H1 (cell line): ENCODE measurements around the gene TNFRSF14. TPM values are rescaled to one million over a fixed set of nuclear protein-coding genes. Genes with fewer than 3 reads are reported as not detected.

Experiments
- CTCF ChIA-PET: fragments of 300-600 bp; sonication (Branson Sonifier 250); formaldehyde crosslinking; loops from one replicate; lab custom pipeline; 2021; ENCODE audit not compliant: partially characterized antibody; lab: Charles Lee
- POLR2A ChIA-PET: fragments of 300-600 bp; sonication (Branson Sonifier 250); formaldehyde crosslinking; loops from one replicate; lab custom pipeline; 2021; ENCODE audit warnings: inconsistent platforms; ENCODE audit not compliant: partially characterized antibody; lab: Charles Lee
- DNase-seq, 2 experiments: peaks; one replicate each; pipeline versions ENCODE4 v3.0.0 to v3.0.0-alpha.2; 2010 to 2022; ENCODE audit warnings: low spot score in 2 of 2, low read depth in 1 of 2, mixed read lengths in 1 of 2
- FAIRE-seq: peaks from 2 replicates; lab custom pipeline; 2011; peaks lifted over from hg19 to GRCh38; lab: Jason Lieb, UNC
- H2AFZ ChIP-seq: 2 replicates; pipeline ENCODE4 v1.8.1; 2012; ENCODE audit warnings: low read length, inconsistent platforms
- H2AK5ac ChIP-seq: 2 replicates; pipeline ENCODE4 v1.6.1; 2013; ENCODE audit warnings: low read depth, low read length
- H2BK120ac ChIP-seq: replicated peaks from 2 replicates; pipeline ENCODE3; 2013; ENCODE audit warnings: low read depth, low read length, inconsistent platforms
- H2BK12ac ChIP-seq: 2 replicates; pipeline ENCODE4 v1.6.1; 2013; ENCODE audit warnings: low read depth, low read length
- H2BK15ac ChIP-seq: 2 replicates; pipeline ENCODE4 v1.6.1; 2013; ENCODE audit warnings: low read length
- H2BK20ac ChIP-seq: 2 replicates; pipeline ENCODE4 v1.6.1; 2013; ENCODE audit warnings: low read length
- H2BK5ac ChIP-seq: 2 replicates; pipeline ENCODE4 v1.6.1; 2013; ENCODE audit warnings: low read depth, low read length
- H3K14ac ChIP-seq: 2 replicates; pipeline ENCODE4 v1.6.1; 2013; ENCODE audit warnings: inconsistent platforms; ENCODE audit not compliant: insufficient read length
- H3K18ac ChIP-seq: 2 replicates; pipeline ENCODE4 v1.6.1; 2013; ENCODE audit warnings: low read length; ENCODE audit errors: extremely low read depth
- H3K23ac ChIP-seq: 2 replicates; pipeline ENCODE4 v1.6.1; 2013; ENCODE audit warnings: inconsistent platforms; ENCODE audit not compliant: insufficient read length
- H3K23me2 ChIP-seq: 2 replicates; pipeline ENCODE4 v1.6.1; 2013; ENCODE audit warnings: low read depth, low read length
- H3K27ac ChIP-seq: 2 replicates; pipeline ENCODE4 v1.6.1; 2011; ENCODE audit warnings: low read depth, low read length, inconsistent platforms
- H3K27me3 ChIP-seq, 4 experiments: replicated peaks in 1 of 4; 1 replicate in 1 of 4; 2 replicates in 3 of 4; pipeline versions ENCODE4 v1.6.1 to v1.8.1; 2011 to 2013; ENCODE audit warnings: low read length in 3 of 4, mild to moderate bottlenecking in 3 of 4, inconsistent platforms in 2 of 4, mixed read lengths in 2 of 4, moderate library complexity in 1 of 4; ENCODE audit not compliant: control insufficient read depth in 3 of 4, insufficient read depth in 3 of 4; ENCODE audit errors: extremely low read depth in 1 of 4
- H3K36me3 ChIP-seq, 4 experiments: 2 replicates each; pipeline versions ENCODE4 v1.6.1 to v1.8.1; 2011 to 2013; ENCODE audit warnings: mild to moderate bottlenecking in 4 of 4, low read length in 3 of 4, moderate library complexity in 2 of 4, control low read depth in 1 of 4, inconsistent platforms in 1 of 4; ENCODE audit not compliant: insufficient read depth in 4 of 4, control insufficient read depth in 2 of 4
- H3K4ac ChIP-seq: replicated peaks from 2 replicates; pipeline ENCODE3; 2013; ENCODE audit warnings: low read length, low read depth, mixed read lengths, inconsistent platforms; ENCODE audit not compliant: insufficient read length
- H3K4me1 ChIP-seq, 4 experiments: replicated peaks in 1 of 4; 1 replicate in 1 of 4; 2 replicates in 3 of 4; pipeline versions ENCODE4 v1.6.1 to v1.8.1; 2011 to 2013; ENCODE audit warnings: low read length in 3 of 4, inconsistent platforms in 2 of 4, mixed read lengths in 1 of 4; ENCODE audit not compliant: insufficient read depth in 4 of 4, control insufficient read depth in 3 of 4
- H3K4me2 ChIP-seq, 2 experiments: 2 replicates each; pipeline versions ENCODE4 v1.6.1 to v1.8.1; 2011 to 2013; ENCODE audit warnings: low read depth in 2 of 2, low read length in 2 of 2, control low read depth in 1 of 2, inconsistent platforms in 1 of 2, mild to moderate bottlenecking in 1 of 2; ENCODE audit not compliant: insufficient read depth in 1 of 2
- H3K4me3 ChIP-seq, 4 experiments: fragments of 200-600, 300-600 bp in 1 of 4; sonication (generic), shearing (Covaris generic), sonication (Bioruptor Twin) in 1 of 4; 2 replicates each; pipeline versions ENCODE4 v1.5.1 to v1.8.1; 2011 to 2016; ENCODE audit warnings: low read length in 4 of 4, low read depth in 3 of 4, control low read depth in 2 of 4, inconsistent platforms in 2 of 4, mild to moderate bottlenecking in 2 of 4, mixed read lengths in 1 of 4, moderate library complexity in 1 of 4; ENCODE audit not compliant: insufficient read depth in 2 of 4; ENCODE audit errors: extremely low read depth in 1 of 4
- H3K56ac ChIP-seq: replicated peaks from 2 replicates; pipeline ENCODE3; 2013; ENCODE audit warnings: low read depth, mild to moderate bottlenecking, mixed read lengths, low read length, inconsistent platforms; ENCODE audit not compliant: insufficient read length
- H3K79me1 ChIP-seq: 2 replicates; pipeline ENCODE4 v1.6.1; 2013; ENCODE audit warnings: low read depth, low read length, control low read depth
- H3K79me2 ChIP-seq, 2 experiments: 2 replicates each; pipeline versions ENCODE4 v1.6.1 to v1.8.1; 2012 to 2013; ENCODE audit warnings: low read length in 2 of 2, mild to moderate bottlenecking in 2 of 2, inconsistent platforms in 1 of 2; ENCODE audit not compliant: insufficient read depth in 2 of 2, control insufficient read depth in 1 of 2
- H3K9ac ChIP-seq, 4 experiments: replicated peaks in 1 of 4; 1 replicate in 1 of 4; 2 replicates in 3 of 4; pipeline versions ENCODE4 v1.6.1 to v1.8.1; 2011 to 2013; ENCODE audit warnings: low read depth in 3 of 4, low read length in 3 of 4, control low read depth in 2 of 4, mild to moderate bottlenecking in 2 of 4, moderate library complexity in 2 of 4, inconsistent platforms in 1 of 4; ENCODE audit errors: extremely low read depth in 1 of 4
- H3K9me3 ChIP-seq, 2 experiments: 2 replicates each; pipeline versions ENCODE4 v1.6.1 to v1.8.1; 2012 to 2013; ENCODE audit warnings: mild to moderate bottlenecking in 2 of 2, moderate library complexity in 2 of 2, control low read depth in 1 of 2, inconsistent platforms in 1 of 2, low read depth in 1 of 2, low read length in 1 of 2, mixed read lengths in 1 of 2; ENCODE audit not compliant: insufficient read depth in 2 of 2
- H4K20me1 ChIP-seq, 2 experiments: replicated peaks in 1 of 2; 2 replicates each; pipeline versions ENCODE3 to v1.8.1; 2011 to 2013; ENCODE audit warnings: inconsistent platforms in 2 of 2, low read length in 2 of 2, mild to moderate bottlenecking in 1 of 2; ENCODE audit not compliant: insufficient read depth in 2 of 2, control insufficient read depth in 1 of 2
- H4K5ac ChIP-seq: 2 replicates; pipeline ENCODE4 v1.6.1; 2013; ENCODE audit warnings: low read length, low read depth, mixed read lengths, inconsistent platforms; ENCODE audit not compliant: insufficient read length
- H4K8ac ChIP-seq: 2 replicates; pipeline ENCODE4 v1.8.0; 2013; ENCODE audit warnings: mild to moderate bottlenecking, moderate library complexity, low read length, inconsistent platforms; ENCODE audit not compliant: insufficient read depth; ENCODE audit errors: extremely low read depth
- H4K91ac ChIP-seq: replicated peaks from 2 replicates; pipeline ENCODE3; 2013; ENCODE audit warnings: low read length, mixed read lengths, inconsistent platforms; ENCODE audit not compliant: insufficient read length
- EP300 ChIP-seq, 2 experiments: IDR thresholded peaks; 1 replicate in 1 of 2; 2 replicates in 1 of 2; pipeline ENCODE4 v1.6.1; 2011 to 2012; ENCODE audit warnings: low read depth in 2 of 2, low read length in 2 of 2, mild to moderate bottlenecking in 2 of 2, borderline replicate concordance in 1 of 2, inconsistent platforms in 1 of 2, moderate library complexity in 1 of 2
- GABPA ChIP-seq: IDR thresholded peaks from 2 replicates; pipeline ENCODE4 v1.6.1; 2011; ENCODE audit warnings: mild to moderate bottlenecking, low read length, moderate library complexity, borderline replicate concordance; ENCODE audit not compliant: insufficient read depth
- JUND ChIP-seq: IDR thresholded peaks from 2 replicates; pipeline ENCODE4 v1.6.1; 2011; ENCODE audit warnings: mild to moderate bottlenecking, improper control_type of control experiment, low read length
- MAX ChIP-seq: IDR thresholded peaks from 2 replicates; pipeline ENCODE4 v1.6.1; 2012; ENCODE audit warnings: inconsistent platforms
- RAD21 ChIP-seq, 2 experiments: IDR thresholded peaks in 1 of 2; conservative IDR thresholded peaks in 1 of 2; 2 replicates each; pipeline ENCODE4 v1.6.1; 2011; ENCODE audit warnings: low read depth in 2 of 2, low read length in 2 of 2, improper control_type of control experiment in 1 of 2, inconsistent platforms in 1 of 2, mild to moderate bottlenecking in 1 of 2, moderate library complexity in 1 of 2
- SIRT6 ChIP-seq: IDR thresholded peaks from one replicate; pipeline ENCODE4 v1.7.1; 2012; ENCODE audit warnings: low read length, inconsistent platforms
- SRF ChIP-seq: IDR thresholded peaks from 2 replicates; pipeline ENCODE4 v1.6.1; 2011; ENCODE audit warnings: mild to moderate bottlenecking, low read depth, low read length, moderate library complexity
- TEAD4 ChIP-seq: IDR thresholded peaks from 2 replicates; pipeline ENCODE4 v1.6.1; 2012; ENCODE audit warnings: low read depth, low read length, inconsistent platforms, mixed read lengths
- USF2 ChIP-seq: IDR thresholded peaks from 2 replicates; pipeline ENCODE4 v1.6.1; 2011; ENCODE audit warnings: low read length, improper control_type of control experiment
- ZNF274 ChIP-seq: IDR thresholded peaks from 2 replicates; pipeline ENCODE4 v1.7.0; 2012; ENCODE audit warnings: low read length, borderline replicate concordance; ENCODE audit errors: extremely low read depth
- WGBS, 2 experiments: shearing (Covaris generic) in 1 of 2; methylation state at CpG; one replicate each; pipeline versions ENCODE4 v1.1.6 to v1.1.7; 2013 to 2015; ENCODE audit warnings: low lambda C conversion rate in 2 of 2, mixed read lengths in 2 of 2, inconsistent platforms in 1 of 2, low coverage in 1 of 2, missing lambda C conversion rate in 1 of 2; ENCODE audit not compliant: insufficient replicate concordance in 2 of 2, insufficient coverage in 1 of 2, insufficient read length in 1 of 2; ENCODE audit errors: extremely low coverage in 1 of 2, missing lambda C conversion rate in 1 of 2; 5-methylcytosine and 5-hydroxymethylcytosine counted together
- polyA plus RNA-seq, 7 experiments: library from polyadenylated mRNA; depleted of rRNA in 3 of 7; stranded (reverse) in 5 of 7; unstranded in 2 of 7; fragments of >200 nt in 5 of 7; fragments of 200-250 nt in 2 of 7; gene quantifications; 1 replicate in 5 of 7; 2 replicates in 1 of 7; 4 replicates in 1 of 7; pipeline versions ENCODE4 v1.2.1 to v1.2.3, GENCODE V29; 2011 to 2013; ENCODE audit warnings: missing spikeins in 2 of 7, mixed read lengths in 2 of 7
- total RNA-seq: library from RNA; stranded (reverse); fragmentation: NEBNext Ultra II Directional; extraction: Animal tissue kit (Norgen Biotek cat#: 25700); gene quantifications from 2 replicates; pipeline ENCODE4 v1.2.1, GENCODE V29; 2021

Gene TNFRSF14
- total and polyA plus RNA-seq, 2 of the 8 experiments (the other 6 are each of a cell fraction or from before 2014, with no cell fraction given) = 0.36 to 0.50 TPM

GRCh38 chr1:2548068-2548589, 8.0 kb upstream of the TNFRSF14 start:
- H4K91ac ChIP-seq = no peak overlapping the region
- no peak overlapping the region; the same call in 1 of the 2 replicates for H3K18ac ChIP-seq
- H2AK5ac ChIP-seq = no peak overlapping the region
- no peak overlapping the region for H3K27ac ChIP-seq
- no peaks in the 10 kb centered on the region for H3K9me3 ChIP-seq
- no peak overlapping the region for H2BK120ac ChIP-seq
- no peak overlapping the region for H3K4ac ChIP-seq
- FAIRE-seq (no peak), DNase-seq (peak in 1 of 2 experiments; percentile 94)
- H2AFZ ChIP-seq = no peak overlapping the region
- H3K56ac ChIP-seq = no peak overlapping the region
- H3K79me1 ChIP-seq = no peaks in the 10 kb centered on the region
- peaks cover 0 to 7% (median 3%) of the 10 kb centered on the region in 4 experiments; a peak in 3 of 7 replicates for H3K27me3 ChIP-seq
- H3K14ac ChIP-seq = no peak overlapping the region
- no peak overlapping the region for H2BK20ac ChIP-seq
- WGBS, 2 experiments = 58% methylated on average over 12 of the region's 17 CpGs; no CpG with 5 or more reads in 1 of the 2 experiments
- H2BK12ac ChIP-seq = no peak overlapping the region
- H3K4me2 ChIP-seq = peak overlapping the region; percentile 82 to 92
- CTCF ChIA-PET = interaction anchor here (0.6 to 3.7 kb wide), 28 partner anchors 8 to 1546 kb away, joined by 3 to 27 read pairs (median 4); partner anchors contain the start of genes HES5, PANK4 and PEX10
- no peak overlapping the region; the same call in 1 of the 2 replicates for H2BK15ac ChIP-seq
- no peak overlapping the region for H4K5ac ChIP-seq
- H3K36me3 ChIP-seq = no peaks in the 10 kb centered on the region
- POLR2A ChIA-PET = interaction anchor here (0.6 to 1.6 kb wide), 8 partner anchors 12 to 513 kb away, joined by 3 to 9 read pairs (median 4); partner anchors contain the start of genes MORN1 and RER1
- H4K8ac ChIP-seq = no peak overlapping the region
- no peak overlapping the region; the same call in 1 of the 2 replicates for H2BK5ac ChIP-seq
- no peaks in the 10 kb centered on the region for H3K79me2 ChIP-seq
- peak overlapping the region in 1 of 4 experiments; percentile 75; a peak in 4 of 8 replicates for H3K4me3 ChIP-seq
- H4K20me1 ChIP-seq = no peaks in the 10 kb centered on the region
- peaks cover 0 to 31% (median 26%) of the 10 kb centered on the region in 4 experiments; a peak in 6 of 7 replicates for H3K4me1 ChIP-seq
- no peak overlapping the region for H3K9ac ChIP-seq
- no peak overlapping the region for H3K23ac ChIP-seq
- peaks cover 10% of the 10 kb centered on the region; the same call in 1 of the 2 replicates for H3K23me2 ChIP-seq
- TF ChIP-seq MAX = 0 out of 2 replicates have a peak, but pooled peaks have one; percentile 12
- no peak for TF ChIP-seq JUND
- no peak for TF ChIP-seq SRF
- TF ChIP-seq RAD21 (IDR thresholded peaks at IDR 0.05 in 1 of 2, conservative IDR thresholded peaks at IDR 0.05 in 1 of 2; ENCODE audit: low read depth in 2 of 2, low read length in 2 of 2) = peak; percentile 85 to 89
- no peak for TF ChIP-seq TEAD4
- no peak for TF ChIP-seq EP300 (IDR thresholded peaks at IDR 0.05; ENCODE audit: borderline replicate concordance in 1 of 2, low read depth in 2 of 2, low read length in 2 of 2)
- no peak for TF ChIP-seq SIRT6
- TF ChIP-seq USF2 = no peak
- no peak for TF ChIP-seq ZNF274
- TF ChIP-seq GABPA = peak; percentile 80; the same call in 1 of the 2 replicates
